ENCODE results near the gene MGME1.

The MGME1 gene

DNA sequence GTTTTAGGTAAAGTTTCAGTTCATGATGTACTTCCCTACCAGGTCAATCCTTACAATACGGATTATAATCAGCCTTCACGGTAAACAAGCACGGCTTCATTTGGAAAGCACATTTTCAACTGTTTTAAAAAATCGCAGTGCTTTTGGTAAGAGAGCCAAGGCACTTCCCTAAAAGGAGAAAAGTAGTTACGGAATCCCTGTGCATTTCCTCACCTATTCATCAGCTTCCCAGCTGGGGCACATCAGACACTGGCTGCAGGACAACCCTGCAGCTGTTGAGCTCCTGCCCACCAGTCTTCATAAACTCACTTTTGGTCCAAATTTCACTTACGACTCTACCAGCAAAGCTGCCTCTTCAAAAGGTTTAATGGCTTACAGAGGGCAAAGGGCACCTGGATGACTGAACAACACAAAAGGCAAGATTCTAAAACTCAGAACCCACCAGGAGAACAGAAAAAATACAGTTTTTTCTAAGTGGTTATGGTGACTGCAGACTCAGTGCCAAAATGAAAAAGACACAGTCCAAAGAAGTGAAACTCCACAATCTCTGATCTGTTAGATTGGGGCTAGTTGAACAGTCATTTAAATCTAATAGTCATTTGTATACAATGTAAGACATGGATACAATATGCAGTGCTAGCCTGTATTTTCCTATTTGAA, 7.8 kb upstream of the MGME1 start:
- DNase-seq = no peak

DNA sequence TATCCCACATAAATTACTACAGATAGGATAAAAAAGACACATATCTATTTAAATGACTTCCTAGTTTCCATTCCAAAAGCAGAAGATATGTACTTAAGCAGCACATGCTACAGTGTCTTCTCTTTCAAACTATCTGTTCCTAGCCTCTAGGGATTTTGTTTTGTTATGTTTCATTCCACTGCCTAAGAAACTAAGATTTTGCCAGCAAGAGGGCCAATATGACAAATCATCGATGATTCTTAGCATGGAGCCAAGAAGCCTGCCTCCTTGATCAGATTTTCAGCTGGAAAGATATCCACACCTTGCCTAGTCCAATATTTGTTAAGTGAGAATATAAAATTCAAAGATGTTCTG, 7.3 kb upstream of the MGME1 start:
- peak; percentile 68 for DNase-seq

DNA sequence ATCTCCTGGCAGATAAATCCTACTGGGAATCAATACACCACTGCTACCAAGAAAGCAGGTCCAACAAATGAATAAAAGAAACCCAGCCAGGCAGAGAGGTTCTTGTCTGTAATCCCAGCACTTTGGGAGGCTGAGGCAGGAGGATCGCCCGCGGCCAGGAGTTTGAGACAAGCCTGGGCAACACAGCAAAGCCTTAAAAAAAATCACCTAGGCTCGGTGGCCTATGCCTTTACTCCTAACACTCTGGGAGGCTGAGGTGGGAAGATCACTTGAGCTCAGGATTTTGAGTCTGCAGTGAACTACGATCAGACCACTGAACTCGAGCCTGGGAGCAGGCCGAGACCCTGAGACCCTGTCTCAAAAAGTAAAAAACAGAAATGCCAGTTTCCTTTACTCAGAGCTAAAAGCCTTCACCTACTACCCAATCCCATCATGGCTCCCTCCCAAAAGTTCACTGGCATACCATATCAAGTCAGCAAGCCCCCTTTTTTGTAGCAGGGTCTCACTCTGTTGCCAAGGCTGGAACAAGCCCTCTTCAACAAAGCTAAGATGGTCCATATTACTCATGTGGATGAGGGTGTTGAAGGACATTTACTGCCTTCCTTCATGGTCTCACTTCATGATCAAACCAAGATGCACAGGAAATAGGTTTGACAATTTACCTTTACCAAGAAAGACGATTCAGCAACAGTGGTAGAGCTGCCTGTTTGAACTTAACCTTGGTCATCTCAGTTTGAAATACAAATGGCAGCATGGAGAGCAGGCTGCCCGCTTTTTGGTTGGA, 5.5 kb upstream of the MGME1 start:
- no peak for DNase-seq

DNA sequence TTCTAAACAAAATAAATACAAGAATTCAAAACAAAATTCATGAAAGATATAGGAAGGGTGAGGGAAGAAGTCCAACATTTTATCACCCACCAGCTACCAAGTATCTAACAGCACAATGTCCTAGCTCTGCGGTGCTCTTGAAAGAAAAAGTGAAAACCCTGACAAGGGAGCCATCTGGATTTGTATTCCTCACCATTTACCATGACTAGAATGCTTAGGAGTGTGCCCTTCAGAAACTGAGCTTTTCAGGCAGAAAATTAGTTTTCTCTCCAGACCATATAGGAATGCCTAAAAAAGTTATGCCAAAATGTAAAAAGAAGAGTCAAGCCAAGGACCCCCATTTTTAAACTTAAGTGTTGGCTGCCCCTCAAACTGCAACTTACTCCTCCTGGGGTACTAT, 4.7 kb upstream of the MGME1 start:
- DNase-seq = no peak

DNA sequence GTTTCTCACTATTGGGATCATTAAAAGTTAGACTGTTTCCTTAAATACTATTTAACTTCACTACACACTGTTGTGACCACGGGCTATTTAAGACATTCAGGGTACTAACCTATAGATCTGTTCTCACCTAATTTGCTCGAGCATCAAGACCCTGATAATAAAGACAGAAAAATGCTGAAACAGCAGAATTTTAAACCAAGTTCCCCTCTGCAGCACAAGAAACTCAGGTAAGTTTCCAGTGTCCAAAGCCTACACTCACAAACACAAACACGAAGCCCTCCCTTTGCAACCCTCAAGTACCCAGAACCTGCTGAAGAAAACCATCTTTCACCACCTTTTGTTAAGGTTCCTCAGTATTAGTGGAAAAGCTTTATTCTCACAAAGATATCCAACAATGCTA, 4.2 kb upstream of the MGME1 start:
- no peak for DNase-seq

DNA sequence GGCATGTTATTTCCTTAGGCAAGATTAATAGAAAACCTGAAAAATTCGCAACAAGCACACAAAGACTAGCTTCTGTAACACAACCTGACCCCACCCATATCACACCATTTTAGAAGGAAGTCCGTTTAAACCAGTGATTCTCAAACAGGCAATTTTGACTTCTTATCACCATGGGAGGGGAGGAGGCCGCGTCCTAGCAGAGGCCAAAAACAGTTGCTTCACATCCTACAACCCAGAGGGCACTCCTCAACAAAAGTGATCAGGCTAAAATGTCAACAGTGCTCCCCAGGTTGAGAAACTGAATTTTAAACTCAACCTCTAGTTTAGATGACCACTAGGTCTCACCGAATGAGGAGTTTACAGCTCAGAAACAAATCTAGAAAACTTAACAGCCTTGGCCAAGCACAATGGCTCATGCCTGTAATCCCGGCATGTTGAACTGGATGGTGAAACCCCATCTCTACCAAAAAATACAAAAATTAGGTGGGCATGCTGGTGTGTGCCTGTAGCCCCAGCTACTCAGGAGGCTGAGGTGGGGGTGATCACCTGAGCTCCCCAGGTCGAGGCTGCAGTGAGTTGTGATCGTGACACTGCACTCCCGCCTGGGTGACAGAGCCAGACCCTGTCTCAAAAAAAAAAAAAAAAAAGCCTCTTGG, 3.6 kb upstream of the MGME1 start:
- DNase-seq = no peak

DNA sequence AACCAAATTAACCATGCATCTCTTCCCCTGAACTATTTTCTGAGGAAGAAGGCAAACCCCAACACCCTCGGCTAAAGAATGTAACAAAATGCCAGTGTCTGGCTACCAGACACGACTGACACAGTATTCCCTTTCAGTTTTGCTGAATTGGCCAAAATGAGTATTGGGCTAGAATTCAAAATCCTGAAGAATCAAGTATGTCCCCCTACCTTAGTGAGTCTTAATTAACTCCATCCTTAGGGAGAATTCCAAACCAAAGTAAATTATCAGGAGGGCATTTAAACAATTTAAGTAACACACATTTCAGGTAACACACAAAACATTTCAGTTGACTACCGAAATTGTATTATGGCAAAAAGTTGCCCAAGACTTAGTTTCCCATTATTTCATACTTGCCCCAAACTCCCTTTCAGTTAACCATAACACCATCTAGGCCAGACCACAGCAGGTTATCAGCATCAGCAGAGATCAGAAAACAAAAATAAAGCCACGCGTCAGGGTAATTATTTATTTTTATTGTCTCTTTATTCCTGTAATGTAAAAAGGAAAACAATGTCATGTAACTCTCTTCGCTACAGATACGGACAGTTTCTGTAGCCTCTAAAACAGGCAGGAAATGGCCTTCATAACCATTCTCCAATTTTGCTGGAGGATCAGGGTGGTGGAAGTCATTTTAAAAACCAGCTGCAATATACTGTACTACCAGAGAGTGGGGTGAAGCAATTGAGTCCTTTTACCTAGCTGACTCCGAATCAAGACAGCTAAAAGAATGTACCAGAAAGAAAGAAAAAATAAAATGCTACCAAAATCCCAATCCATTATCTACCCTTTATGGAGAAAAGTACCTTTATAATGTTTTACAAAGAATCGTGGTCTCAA, 2.1 kb upstream of the MGME1 start:
- DNase-seq = peak; percentile 46

DNA sequence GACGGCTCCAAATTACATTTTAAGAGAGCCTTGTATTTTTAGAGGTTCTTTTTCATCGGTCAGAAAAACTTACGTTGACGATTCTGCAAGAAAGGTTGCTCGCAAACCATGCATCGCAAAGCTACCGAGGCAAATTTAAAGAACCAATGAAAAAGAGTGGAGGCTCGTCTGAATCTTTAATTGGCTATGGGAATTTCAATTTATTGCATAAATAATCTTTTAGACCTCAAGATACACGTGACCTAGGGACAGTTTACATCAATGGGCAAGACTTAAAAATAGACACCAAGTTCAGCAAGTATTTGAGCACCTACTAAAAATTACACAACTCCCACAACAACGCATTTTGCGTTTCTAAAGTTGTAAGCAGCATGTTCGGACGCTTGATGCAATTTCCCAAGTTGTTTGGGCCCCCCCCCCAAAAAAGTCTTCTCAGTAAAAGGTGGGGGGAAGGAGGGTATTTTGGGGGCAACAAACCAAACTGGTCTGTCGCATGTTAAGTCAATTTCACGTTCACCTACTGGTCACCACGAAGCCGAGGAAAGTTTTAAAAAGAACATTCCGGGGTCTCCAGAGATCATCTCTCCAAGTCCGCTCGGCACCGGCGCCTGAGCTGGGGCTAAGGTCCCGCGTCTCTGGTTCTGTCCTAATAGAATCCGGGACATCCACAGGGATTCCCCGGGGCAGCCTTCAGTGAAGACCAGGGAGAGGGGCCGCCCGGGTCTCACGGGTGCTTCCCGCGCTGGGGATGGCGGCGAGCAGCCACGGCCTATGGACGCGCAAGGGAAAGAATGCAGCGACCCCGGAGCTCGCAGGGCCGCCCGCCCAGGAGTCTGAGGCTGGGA, 1.1 kb upstream of the MGME1 start:
- peak; percentile 36 for DNase-seq

DNA sequence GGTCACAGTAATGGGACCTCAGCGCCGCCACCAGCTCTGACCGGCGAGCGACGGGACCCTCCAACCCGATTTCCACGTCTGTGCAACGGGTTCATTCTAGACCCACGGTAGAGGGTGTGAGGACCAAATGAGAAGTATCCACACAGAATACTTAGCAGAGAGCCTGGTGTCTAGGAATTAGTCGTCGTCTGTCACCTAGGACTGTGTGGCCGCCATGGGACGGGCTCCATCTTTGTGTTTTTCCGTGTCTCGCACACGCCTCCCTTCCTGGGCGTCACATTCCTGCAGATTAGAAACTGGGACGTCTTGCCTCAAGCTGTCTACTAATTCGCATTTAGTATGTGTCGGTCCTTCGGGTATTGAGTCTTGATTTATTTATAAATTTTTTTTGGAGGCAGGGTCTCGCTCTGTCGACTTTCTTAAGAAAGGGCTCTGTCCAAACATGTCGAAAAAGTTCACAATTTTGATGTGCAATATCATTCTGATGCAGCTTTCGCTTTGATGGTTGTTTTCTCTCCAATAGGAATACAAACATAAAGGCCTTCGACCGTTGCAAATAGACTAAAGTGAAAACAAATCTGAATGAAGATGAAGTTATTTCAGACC, 563 bp downstream of the MGME1 start:
- DNase-seq = peak; percentile 50

DNA sequence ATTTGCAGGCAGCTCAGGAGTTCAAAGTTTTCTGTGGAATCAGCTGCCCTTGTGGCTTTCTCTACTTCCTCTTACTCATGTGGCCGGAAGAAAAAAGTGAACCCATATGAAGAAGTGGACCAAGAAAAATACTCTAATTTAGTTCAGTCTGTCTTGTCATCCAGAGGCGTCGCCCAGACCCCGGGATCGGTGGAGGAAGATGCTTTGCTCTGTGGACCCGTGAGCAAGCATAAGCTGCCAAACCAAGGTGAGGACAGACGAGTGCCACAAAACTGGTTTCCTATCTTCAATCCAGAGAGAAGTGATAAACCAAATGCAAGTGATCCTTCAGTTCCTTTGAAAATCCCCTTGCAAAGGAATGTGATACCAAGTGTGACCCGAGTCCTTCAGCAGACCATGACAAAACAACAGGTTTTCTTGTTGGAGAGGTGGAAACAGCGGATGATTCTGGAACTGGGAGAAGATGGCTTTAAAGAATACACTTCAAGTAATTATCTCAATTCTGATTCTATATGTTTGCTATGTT, 1.1 kb downstream of the MGME1 start:
- DNase-seq = peak; percentile 54

DNA sequence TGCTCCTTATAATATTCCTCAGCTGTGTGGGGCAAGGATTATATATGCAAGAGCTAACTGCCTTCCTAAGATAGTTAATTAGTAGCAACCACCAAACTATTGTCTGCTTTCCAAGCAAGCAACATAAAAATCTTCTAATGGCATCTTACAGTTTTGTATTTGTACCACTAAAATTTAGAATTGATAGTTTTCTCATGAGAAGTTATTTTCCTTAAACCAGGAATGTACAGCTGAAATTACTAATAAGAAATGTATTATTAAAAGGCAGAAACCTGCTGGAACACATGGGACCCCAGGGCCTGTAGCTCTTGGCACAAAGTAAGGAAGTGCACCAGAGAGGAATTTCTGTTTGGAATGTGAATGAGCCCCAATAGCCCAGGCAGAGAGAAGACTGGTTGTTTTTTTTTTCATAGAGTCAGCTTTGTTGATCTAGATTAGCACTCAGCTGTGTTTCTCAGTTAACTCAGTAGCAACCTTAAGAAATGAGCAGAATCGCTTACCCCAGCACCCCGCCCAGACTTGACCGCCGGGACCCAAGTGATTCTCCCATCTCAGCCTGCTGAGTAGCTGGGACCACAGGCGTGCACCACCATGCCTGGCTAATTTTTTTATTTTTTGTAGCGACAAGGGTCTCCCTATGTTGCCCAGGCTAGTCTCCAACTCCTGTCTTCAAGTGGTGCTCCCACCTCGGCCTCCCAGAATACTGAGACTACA, 2.6 kb downstream of the MGME1 start:
- DNase-seq = peak; percentile 92

DNA sequence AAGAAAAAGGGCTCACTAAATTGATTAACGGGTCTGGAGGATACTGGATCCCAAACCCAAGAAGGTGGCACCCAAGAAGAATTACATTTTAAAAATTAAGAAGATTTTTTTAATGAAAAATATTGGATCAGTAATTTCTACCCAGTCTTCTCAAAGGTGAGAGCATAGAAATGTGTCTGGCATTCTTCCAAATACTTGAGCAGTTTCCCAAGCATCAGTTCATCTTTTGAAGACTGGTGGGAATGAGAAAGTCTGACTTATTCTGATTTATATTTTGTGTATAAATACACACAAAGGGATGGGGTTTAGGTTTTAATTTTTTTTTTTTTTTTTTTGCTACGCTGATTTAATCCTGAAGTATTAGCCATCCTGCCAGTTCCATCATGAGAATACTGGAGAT, 3.3 kb downstream of the MGME1 start:
- DNase-seq = no peak

DNA sequence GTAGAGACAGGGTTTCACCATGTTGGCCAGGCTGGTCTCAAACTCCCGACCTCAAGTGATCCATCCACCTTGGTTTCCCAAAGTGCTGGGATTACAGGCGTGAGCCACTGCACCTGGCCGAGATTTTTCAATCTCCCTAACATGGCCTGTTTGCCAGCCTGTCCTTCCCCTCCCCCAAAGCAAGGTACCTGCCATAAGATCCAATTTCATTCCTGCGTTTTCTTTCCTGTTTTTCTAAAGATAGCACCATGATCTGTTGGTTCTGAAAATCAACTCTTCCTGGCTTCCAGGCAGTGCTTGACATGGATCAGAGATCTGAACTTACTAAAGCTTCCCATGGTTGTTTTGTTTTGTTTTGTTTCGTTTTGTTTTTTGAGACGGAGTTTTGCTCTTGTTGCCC, 7.5 kb downstream of the MGME1 start:
- DNase-seq = no peak

DNA sequence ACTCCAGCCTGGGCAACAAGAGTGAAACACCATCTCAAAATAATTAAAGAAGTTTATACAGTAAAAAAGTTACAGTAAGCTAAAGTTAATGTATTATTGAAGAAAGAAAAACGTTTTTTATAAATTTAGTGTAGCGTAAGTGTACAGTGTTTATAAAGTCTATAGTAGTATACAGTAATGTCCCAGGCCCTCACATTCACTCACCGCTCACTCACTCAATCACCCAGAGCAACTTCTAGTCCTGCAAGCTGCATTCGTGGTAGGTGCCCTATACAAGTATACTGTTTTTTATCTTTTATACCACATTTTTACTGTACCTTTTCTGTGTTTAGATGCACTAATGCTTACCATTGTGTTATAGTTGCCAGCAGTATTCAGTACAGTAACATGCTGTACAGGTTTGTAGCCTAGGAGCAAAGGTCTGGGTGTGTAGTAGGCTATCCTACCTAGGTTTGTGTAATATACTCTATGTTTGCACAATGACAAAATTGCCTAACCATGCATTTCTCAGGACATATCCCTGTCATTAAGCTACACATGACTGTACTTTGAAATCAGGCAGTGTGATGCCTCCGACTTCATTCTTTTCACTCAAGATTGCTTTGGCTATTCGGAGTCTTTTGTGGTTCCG, 16.7 kb downstream of the MGME1 start:
- DNase-seq = no peak

DNA sequence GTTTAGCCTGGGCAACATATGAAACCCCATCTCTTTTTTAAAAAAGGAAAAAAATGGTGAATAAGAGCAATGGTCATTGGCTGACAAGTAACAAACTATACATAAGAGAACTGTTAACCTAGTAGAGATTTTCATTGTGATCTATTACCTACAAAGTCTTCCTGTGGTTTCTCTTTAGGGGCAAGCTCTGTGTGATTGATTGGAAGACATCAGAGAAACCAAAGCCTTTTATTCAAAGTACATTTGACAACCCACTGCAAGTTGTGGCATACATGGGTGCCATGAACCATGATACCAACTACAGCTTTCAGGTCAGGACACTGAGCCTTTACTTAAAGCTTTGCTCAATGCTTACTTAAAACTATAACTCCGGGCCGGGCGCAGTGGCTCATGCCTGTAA, 19.2 kb downstream of the MGME1 start:
- no peak for DNase-seq

DNA sequence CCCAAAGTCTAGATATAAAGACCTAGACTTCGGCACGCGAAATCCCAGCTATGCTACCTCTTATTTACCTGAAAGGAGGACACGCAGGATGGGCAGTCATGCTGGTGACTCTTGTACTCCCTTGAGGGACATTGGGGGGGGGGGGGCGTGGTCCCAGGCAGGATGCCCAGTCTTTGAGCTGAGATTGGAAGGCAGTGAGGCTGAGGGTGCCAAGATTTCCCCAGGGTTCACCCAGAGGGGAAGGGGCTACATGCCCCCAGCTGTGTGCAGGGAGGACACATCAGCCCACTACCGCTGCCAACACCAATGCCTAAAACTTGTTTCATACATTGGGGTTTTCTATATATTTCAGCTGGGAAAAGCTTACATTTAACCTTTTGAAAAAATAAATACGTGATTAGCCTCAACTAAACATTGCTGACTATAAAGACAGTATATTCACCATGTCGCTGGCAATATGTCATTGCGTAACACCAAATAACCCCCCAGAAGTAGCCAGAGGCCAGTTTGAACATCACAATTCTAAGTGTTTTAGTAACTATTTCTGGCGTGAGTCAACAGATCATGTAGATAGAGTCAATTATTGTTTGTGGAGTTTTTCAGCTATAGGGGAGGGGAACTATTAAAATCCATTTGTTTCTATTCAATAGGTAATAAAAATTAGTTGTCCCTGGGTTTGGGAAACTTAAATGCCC, 21.6 kb downstream of the MGME1 start:
- no peak for DNase-seq

DNA sequence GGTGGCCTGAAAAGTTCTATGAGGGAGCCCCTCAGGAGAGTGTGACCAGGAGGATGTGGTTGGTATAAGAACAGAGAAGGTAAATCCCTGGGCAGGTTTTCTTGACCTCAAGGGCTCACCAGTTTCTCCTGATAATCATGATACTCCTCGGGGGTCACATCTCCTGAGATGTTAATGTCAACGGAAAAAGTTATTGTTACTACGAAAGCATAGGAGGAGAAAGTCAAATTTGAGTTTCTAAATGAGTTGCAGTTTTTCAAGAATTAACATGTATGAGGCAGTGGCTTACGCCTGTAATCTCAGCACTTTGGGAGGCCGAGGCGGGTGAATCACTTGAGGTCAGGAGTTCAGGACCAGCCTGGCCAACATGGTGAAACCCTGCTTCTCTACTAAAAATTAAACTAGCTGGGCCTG, 23.4 kb downstream of the MGME1 start:
- no peak for DNase-seq

DNA sequence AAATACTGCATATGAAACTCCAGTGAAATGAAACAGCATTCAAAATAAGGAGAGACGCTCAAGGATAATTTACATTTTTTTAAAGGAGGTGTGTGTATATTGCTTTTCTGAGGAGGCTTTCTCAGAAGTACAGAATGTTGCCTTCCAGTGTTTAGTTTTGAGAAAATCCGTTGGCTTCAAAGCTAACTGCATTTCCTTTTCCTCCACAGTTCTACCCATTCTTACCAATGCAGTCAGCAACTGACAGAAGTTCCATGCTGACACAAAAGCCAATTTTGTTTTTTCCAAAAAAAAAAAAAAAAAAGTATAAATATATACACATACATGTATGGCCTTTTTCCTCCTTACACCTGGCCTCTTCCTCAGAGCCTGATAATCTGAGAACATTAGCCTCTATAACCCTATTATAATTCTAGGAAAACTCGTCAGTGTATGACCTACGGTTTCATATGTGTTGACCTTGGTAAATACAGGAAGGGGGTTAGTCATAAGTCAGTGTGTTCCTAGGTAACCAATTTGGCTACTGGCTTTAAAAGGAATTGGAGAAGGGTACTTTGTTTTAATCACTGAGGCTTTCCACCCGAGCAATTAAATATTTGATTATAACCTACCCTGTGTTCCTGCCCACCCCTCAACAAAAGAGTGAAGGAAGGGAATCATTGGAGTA, 24.2 kb downstream of the MGME1 start:
- DNase-seq = no peak

DNA sequence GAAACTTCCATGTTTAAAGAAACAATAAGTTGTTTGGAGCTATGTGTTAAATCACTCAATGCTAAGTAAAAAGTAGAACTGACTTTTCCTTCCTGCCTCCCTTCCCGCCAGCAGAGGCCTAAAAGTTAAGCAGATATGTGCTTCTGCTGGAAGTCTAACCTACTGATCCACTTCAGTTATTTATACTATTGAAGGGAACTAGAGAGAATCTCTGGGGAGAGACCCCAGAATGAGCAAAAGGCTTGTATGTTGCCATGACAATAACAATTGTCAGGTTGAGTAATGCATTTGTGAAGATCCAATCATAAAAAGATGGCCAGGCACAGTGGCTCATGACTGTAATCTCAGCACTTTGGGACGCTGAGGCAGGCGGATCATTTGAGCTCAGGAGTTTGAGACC, 24.7 kb downstream of the MGME1 start:
- no peak for DNase-seq
